ENCODE results near the gene GTSF1L.
A peak's percentile ranks its signal among the peaks of the same experiment; 100 is the strongest.

The GTSF1L gene

GRCh38 chr20:43752561-43753301 lies 25.9 kb upstream of the GTSF1L start:
- TF ChIP-seq, protein P1, sequence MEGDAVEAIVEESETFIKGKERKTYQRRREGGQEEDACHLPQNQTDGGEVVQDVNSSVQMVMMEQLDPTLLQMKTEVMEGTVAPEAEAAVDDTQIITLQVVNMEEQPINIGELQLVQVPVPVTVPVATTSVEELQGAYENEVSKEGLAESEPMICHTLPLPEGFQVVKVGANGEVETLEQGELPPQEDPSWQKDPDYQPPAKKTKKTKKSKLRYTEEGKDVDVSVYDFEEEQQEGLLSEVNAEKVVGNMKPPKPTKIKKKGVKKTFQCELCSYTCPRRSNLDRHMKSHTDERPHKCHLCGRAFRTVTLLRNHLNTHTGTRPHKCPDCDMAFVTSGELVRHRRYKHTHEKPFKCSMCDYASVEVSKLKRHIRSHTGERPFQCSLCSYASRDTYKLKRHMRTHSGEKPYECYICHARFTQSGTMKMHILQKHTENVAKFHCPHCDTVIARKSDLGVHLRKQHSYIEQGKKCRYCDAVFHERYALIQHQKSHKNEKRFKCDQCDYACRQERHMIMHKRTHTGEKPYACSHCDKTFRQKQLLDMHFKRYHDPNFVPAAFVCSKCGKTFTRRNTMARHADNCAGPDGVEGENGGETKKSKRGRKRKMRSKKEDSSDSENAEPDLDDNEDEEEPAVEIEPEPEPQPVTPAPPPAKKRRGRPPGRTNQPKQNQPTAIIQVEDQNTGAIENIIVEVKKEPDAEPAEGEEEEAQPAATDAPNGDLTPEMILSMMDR (IDR thresholded peaks at IDR 0.05; ENCODE audit: low read depth, low read length, missing control alignments): no peak
- H3K4me3 ChIP-seq (ENCODE audit: low read depth, low read length): no peak overlapping the region; the same call in 1 of the 2 replicates
- peak; percentile 93 for DNase-seq (ENCODE audit: low read depth)

DNA sequence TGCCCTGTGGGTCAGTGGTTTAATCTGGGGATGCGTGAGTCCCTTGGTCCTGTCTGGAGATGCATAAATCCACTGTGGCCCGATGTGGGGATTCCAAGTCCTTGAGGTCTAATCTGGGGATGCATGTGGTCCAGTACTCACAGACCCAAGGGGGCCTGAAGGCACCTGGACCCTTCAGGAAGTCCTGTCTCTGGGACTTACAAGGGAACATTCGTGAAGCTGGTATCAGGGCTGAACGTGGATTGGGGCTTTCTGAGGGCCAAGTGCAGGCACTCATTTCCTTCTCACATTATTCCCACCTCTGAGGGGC lies 25.2 kb upstream of the GTSF1L start:
- TF ChIP-seq, protein P1 (IDR thresholded peaks at IDR 0.05; ENCODE audit: low read depth, low read length, missing control alignments): no peak
- no peak for DNase-seq (ENCODE audit: low read depth)
- peak overlapping the region; percentile 2; the same call in 1 of the 2 replicates for H3K4me3 ChIP-seq (ENCODE audit: low read depth, low read length)

GRCh38 chr20:43751167-43752050 lies 24.6 kb upstream of the GTSF1L start:
- TF ChIP-seq, protein P1 (IDR thresholded peaks at IDR 0.05; ENCODE audit: low read depth, low read length, missing control alignments): peak; percentile 8
- DNase-seq (ENCODE audit: low read depth): peak; percentile 97
- peak overlapping the region; percentile 2; the same call in 1 of the 2 replicates for H3K4me3 ChIP-seq (ENCODE audit: low read depth, low read length)

- TF ChIP-seq, protein P1 (IDR thresholded peaks at IDR 0.05; ENCODE audit: low read depth, low read length, missing control alignments): no peak
- DNase-seq (ENCODE audit: low read depth): no peak
- no peak overlapping the region for H3K4me3 ChIP-seq (ENCODE audit: low read depth, low read length)
These were observed 24.0 kb upstream of the GTSF1L start for GRCh38 chr20:43750774-43751166.

DNA sequence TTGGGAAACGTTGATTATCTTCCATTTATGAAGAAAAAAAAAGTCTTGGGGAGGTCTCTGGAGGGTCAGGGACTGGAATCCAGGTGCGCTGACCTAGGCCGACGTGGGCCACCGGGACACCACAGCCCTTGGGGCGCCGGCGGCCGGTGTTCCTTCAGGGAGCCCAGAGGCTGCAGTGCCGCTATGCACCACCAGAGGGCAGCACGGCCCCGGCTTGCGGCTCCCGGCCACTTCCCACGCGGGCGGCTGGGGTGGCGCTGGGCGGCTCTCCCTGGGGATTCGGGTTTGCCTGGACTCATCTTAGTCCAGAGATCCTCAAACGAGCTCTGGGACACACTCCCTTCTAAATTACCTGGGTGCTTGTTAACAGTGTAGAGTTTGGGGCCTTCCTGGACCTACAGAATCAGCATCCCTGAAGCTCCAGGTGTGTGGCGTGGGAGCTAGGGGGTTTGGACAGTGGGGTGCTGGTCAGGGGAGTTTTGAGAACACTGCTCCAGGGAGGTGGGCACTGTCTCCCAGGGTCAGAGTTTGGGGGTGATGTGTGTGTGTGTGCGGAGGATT lies 23.0 kb upstream of the GTSF1L start:
- no peak for DNase-seq (ENCODE audit: low read depth)
- TF ChIP-seq, protein P1 (IDR thresholded peaks at IDR 0.05; ENCODE audit: low read depth, low read length, missing control alignments): peak; percentile 96
- H3K4me3 ChIP-seq (ENCODE audit: low read depth, low read length): no peak overlapping the region

DNA sequence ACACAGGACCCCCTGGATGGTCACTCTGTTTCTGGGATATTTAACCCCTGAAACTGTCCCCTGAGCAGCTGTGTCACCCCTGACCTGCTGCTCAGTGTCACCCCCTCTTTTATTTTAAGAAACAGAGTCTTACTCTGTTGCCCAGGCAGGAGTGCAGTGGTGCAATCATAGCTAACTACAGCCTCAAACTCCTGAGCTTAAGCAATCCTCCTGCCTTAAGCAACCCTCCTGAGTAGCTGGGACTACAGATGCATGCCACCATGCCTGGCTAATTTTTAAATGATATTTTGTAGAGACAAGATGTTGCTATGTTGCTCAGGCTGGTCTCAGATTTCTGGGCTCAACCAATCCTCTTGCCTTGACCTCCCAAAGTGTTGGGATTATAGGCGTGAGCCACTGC lies 21.5 kb upstream of the GTSF1L start:
- TF ChIP-seq, protein P1 (IDR thresholded peaks at IDR 0.05; ENCODE audit: low read depth, low read length, missing control alignments): no peak
- no peak overlapping the region for H3K4me3 ChIP-seq (ENCODE audit: low read depth, low read length)
- no peak for DNase-seq (ENCODE audit: low read depth)

Data from GM12864 (cell line).